ACHN (cell line): ENCODE data around the gene TRPM3.

Experiments
- DNase-seq: peaks from one replicate; pipeline ENCODE4 v3.0.0-alpha.2; 2015
- in situ Hi-C: cut with HindIII; loops from 2 replicates; pipeline ENCODE4 v1.10.0; 2017; ENCODE audit warnings: low sequenced_read_pairs, low pct_ligation_motif_present, low pct_unique_long_range_greater_than_20kb

Gene TRPM3

DNA sequence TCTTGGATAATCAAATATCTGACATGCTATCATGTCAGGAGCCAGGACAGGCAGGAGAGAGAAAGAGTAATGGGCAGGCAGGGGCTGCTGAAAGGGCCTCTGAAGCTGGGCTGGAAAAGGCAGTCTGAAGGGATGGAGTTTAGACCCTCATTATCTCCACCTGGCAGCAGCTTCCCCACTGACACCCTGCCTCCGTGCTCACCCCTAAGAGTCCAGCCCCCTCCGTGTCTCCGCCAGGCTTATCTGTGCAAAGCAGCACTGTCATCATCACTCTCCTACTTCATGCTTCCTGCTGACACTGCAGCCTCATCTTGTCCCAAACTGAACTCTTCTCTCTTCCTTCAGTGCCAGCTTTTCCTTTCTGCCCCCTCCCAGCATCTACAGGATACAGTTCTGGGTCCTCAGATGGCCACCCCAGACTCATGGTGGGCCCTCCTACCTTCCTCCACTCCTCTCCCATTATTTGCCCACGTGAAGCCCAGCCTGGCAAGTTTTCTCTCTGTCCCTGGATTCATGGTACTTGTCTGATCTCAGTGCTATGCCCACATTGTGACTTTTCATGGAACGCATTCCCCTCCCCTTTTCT is 636.1 kb downstream of the TRPM3 start:
- DNase-seq: no peak
- in situ Hi-C loops: no loop called here

DNA sequence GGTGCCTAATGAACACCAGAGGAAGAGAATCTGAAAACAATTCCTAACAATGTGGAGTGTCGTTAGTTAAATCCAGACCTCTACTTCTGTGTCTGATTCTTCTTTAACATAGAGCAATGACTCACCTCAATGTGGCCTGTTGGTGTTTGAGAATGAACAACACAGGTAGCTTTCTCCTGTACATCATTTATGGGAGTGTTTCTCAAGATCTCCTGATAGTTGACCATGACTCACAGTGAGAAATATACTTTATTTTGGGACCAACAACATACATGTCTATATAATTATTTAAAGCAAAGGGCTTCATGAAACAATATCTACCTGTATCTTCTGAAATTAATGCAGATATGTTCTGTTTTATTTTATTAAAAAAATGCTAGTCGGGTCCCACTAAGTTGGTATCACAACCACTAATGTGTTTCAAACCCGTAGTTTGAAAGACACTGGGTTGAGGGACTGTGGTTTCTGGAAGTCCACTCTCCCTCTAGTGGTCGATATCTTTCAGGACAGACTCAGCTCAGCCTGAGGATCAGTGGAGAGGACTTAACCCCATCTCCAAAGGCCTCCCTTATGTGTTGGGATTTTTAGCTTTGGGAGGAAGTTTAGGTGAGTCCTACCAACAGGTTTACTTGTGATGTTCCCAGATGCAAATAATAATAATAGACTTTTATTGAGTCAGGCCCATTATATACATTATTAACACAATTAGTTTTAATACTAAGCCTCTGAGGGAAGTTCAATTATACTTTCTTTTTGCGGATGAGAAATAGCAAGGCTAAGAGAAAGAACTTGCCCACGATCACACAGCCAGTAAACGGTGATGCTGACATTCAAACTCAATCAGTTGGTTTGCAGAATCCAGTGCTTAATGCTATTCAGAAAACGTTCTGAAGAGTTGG is 636.9 kb downstream of the TRPM3 start:
- in situ Hi-C loops: no loop called here
- peak; percentile 59 for DNase-seq

DNA sequence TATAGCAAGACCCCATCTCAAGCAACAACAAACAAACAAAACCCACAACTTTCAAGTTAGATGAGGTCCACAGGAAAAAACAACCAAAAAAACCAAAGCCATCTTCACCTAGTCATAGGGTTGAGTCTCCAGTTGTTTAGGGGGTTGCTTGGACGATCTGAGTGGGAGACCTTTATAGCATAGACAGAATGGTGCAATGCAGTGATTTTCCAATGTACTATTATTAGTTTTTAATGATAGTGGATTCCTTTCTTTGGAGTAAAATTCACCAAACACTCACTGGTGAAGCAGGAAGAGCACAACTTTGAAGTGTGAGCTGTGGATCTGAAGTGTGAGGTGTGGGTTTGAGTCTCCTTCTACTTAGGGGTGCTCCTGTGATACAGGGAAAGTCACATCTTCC is 640.0 kb downstream of the TRPM3 start:
- DNase-seq: no peak
- in situ Hi-C loops: no loop called here

DNA sequence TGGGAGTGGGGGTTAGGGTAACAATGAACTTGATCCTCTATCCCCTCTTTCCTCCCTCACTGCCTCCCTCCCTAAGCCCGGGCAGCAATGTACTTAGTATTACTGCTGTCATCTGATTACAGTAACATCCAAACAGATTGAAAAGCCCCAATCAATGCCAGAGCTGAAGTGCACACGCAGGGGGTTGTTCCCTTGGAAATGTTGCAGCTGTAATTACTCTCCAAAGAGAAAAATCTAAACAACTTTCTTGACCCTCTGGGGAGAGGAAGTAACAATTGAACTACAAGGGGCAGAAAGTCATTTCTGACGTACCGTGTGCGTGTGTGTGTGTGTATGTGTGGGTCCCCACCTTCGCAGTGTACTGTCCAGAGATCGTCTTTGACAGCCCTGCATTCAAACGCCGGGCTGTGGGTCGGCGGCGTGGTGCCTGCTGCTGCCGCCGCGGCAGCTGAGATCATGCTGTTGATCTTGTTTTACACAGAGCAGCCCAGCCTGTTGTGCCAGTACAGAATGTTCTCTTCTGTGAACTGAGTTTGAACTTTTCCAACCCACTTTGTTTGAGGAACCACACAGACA is 640.9 kb downstream of the TRPM3 start:
- no peak for DNase-seq
- in situ Hi-C loops: no loop called here

DNA sequence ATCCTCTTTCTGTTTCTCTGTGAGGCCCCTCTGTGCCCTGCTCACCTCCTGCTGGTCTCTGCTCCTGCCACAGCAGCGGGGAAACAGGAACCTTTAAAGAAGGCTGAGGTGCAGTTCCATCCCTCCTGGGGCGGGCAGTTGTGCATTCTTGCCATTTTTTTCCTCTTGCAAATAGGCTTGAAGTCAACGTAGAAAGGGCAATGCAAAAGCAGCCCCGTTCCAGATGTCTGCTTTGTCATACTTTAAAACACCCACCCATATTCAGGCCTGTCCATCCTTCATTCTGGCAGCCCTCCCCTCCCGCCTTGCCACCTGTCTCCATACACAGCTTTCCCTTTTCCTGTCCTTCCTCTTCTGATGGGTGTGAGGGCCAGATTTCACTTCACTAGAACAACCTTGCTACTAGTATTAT is 641.5 kb downstream of the TRPM3 start:
- no peak for DNase-seq
- in situ Hi-C loops: no loop called here
